PC-3 (cell line): Measurements from ENCODE around the gene ANTXR2.

Experiments used
- EZH2 ChIP-seq: fragments of 300-600 bp; sonication (generic); IDR thresholded peaks from one replicate; pipeline ENCODE4 v1.6.1; 2017; ENCODE audit warnings: antibody characterized with exemption, mild to moderate bottlenecking, low read length; ENCODE audit not compliant: unreplicated experiment
- TF ChIP-seq, protein P1 (sequence below): fragments of 300-600 bp; sonication (generic); conservative IDR thresholded peaks from 2 replicates; pipeline ENCODE4 v1.5.1; 2017; ENCODE audit warnings: antibody characterized with exemption, low read depth, mild to moderate bottlenecking, low read length

DNA sequence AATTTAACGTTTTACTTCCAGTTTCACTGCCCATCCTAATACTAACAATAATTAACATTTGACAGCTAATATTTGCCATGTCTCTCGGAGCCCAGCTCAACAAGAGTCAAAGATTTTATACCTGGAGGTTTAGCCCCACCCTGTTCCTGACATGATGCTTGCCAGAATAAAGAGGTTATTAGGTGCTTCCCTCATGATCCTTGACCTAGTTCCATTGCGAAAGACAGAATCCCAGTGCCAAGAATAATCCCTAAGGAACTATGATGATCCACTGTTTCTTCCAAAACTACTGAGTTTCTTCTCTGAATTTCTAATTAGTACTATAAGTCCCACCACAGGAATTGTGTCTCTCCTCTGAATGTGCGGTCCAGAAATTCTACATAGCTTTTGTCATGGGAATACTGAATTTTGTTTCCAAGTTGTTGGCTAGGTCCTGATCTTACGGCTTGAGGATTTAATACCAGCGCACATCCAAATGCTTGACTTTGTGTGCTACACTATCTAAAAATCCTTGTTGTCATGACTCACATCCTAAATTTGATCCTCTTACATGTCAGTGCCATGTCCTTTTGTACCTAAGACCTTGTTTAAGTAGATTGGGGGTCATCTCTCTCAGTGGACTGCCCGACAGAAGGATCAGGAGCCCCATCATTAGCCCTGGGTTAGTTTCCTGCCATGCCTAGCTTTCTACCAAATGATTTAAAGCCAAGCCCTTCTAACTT lies 23.1 kb downstream of the ANTXR2 start:
- TF ChIP-seq, protein P1, sequence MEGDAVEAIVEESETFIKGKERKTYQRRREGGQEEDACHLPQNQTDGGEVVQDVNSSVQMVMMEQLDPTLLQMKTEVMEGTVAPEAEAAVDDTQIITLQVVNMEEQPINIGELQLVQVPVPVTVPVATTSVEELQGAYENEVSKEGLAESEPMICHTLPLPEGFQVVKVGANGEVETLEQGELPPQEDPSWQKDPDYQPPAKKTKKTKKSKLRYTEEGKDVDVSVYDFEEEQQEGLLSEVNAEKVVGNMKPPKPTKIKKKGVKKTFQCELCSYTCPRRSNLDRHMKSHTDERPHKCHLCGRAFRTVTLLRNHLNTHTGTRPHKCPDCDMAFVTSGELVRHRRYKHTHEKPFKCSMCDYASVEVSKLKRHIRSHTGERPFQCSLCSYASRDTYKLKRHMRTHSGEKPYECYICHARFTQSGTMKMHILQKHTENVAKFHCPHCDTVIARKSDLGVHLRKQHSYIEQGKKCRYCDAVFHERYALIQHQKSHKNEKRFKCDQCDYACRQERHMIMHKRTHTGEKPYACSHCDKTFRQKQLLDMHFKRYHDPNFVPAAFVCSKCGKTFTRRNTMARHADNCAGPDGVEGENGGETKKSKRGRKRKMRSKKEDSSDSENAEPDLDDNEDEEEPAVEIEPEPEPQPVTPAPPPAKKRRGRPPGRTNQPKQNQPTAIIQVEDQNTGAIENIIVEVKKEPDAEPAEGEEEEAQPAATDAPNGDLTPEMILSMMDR: no peak
- no peak for TF ChIP-seq EZH2
